GM19240 (cell line): Measurements from ENCODE around the gene HCN2.
A peak's percentile ranks its signal among the peaks of the same experiment; 100 is the strongest.

ENCODE experiments used
- DNase-seq: peaks from one replicate; pipeline ENCODE4 v3.0.0; 2011; ENCODE audit warnings: low spot score; ENCODE audit not compliant: insufficient read length

Gene HCN2

GRCh38 chr19:634975-635652, 45.4 kb downstream of the HCN2 start:
- DNase-seq = no peak

DNA sequence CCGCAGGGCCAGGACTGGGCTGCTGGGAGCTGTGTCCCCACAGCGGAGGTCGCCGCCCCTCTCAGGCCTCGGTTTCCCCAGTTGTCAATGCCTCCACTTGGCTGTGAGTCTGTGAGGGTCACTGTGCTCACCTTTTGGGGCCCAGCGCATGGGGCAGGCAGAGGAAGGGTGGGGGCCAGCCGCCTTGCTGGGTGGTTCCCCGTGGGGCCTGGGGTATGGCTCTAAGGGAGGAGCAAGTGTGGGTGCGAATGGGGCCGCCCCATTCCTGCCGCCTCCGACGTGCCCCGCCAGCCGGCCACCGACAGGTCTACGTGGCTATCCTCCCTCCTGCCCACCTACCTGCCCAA, 49.2 kb downstream of the HCN2 start:
- no peak for DNase-seq

DNA sequence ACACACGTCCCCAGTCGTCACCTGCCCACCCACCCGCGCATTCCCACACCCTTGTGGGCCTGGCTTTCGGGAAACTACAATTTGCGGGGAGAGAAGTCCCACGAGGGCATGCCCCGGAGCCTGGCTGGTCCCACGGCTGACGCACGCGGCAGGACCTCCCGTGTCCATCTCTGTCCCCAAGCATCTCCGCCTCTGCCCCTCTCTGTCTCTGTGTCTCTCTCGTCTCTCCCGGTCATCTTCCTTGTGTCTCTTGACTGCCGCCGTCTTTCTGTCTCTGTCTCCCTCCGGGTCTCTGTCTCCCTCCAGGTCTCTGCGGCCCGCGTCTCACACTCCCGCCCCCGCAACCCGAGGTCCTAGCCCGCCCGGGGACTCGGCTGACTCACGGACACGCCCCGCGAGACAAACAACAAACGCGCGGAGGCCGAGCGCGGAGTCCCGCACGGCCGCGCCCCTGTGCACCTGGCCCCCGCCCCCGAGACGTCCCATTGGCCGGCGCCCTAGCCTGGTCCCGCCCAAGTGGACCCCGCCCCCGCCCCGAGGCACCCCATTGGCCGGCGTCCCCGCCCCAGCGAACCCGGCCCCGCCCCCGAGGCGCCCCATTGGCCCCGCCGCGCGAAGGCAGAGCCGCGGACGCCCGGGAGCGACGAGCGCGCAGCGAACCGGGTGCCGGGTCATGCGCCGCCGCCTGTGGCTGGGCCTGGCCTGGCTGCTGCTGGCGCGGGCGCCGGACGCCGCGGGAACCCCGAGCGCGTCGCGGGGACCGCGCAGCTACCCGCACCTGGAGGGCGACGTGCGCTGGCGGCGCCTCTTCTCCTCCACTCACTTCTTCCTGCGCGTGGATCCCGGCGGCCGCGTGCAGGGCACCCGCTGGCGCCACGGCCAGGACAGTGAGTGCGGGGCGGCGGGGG, 49.8 kb downstream of the HCN2 start, which contains the start of gene FGF22:
Gene FGF22, plus strand, starts transcription at position 627 of the 908 bp plus-strand sequence. Its CDS starts 47 bp downstream, at position 674.
- DNase-seq = peak; percentile 96

GRCh38 chr19:640161-640558, 50.5 kb downstream of the HCN2 start:
- no peak for DNase-seq

DNA sequence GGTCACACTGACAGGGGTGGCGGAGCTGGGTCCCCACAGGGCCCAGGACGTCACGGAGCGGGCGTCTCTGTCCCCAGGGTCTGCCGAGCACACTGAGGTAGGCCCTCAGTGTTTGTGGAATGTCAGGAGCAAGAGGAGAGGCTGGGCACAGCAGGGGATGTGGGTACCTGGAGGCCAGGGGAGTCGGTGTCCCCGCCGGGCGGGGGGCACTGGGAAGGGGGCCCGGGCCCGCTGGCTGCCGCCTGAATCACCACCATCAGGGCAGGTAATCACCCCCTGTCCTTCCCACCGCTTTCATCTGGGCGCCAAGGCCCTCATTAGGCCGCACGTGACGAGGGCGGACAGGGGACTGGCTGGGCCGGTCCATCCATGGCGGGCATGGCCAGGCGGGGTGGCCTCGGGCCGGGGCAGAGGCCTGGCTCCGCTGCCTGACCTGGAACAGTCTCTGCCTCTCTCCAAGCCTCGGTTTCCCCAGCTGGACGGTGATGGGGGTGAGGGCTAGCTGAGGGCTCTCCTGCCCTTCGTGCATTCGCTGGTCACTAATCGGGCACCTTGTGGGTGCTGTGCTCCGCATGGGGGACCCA, 51.0 kb downstream of the HCN2 start:
- no peak for DNase-seq

GRCh38 chr19:641702-642101, 52.0 kb downstream of the HCN2 start:
- no peak for DNase-seq

- DNase-seq = no peak
These were observed 53.4 kb downstream of the HCN2 start for GRCh38 chr19:642767-643727.

DNA sequence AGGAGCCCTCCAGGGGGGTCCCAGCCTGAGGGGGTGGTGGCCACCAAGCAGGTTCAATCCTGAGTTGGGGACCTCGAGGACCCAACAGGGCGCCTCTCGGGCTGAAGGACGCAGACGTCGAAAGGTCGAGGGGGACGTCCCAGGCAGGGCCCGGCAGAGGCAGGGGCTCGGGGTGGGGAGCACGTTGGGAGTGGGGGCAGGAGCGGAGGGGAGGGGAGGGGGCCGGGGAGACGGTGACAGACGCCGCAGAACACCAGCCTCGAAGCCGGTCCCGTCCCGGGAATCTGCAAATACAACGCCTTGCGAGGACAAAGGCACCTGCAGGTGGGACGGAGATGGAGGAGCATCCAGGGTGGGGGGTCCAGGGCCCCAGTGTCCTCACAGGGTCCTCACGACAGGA, 54.1 kb downstream of the HCN2 start:
- DNase-seq = no peak

GRCh38 chr19:644363-644762, 54.7 kb downstream of the HCN2 start:
- no peak for DNase-seq

GRCh38 chr19:644789-645188, 55.1 kb downstream of the HCN2 start:
- DNase-seq = no peak

DNA sequence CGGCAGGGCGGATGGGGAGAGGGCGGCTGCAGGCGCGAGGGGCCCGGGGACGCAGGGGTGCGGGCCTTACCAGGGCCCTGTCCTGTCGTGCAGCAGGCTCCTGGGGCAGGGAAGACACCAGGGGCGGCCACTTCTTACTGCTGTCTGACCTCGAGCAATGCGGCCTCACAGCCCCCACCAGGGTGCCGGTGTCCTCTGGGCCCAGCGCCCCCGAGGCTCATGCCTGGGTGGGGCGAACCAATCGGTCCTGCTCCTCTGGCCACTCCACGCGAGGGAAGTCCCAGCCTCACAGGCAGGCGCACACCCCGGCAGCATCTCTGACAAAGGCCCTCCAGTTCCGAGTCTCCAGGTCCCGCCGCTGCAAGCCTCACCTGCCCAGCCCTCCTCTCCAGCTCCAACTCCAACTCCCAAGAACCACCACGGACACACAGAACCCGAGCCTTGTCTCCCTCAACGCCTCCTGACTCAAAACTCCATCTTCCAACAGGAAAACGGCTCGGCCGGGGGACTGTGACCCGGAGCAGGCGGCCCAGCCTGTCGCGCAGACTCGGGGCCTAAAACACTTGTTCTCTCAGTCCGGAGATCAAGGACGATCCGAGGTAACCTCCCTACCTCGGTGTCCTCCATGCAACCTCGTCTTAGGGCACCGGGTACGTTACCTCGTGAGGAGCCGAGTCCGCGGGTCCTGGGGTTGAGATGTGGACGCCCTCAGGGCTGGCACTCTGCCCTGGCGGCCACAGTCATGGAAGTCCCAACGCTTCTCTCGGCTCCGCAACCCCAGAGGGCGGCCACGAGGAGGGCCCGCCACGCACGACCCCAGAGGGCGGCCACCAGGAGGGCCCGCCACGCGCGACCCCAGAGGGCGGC, 56.5 kb downstream of the HCN2 start:
- DNase-seq = no peak

DNA sequence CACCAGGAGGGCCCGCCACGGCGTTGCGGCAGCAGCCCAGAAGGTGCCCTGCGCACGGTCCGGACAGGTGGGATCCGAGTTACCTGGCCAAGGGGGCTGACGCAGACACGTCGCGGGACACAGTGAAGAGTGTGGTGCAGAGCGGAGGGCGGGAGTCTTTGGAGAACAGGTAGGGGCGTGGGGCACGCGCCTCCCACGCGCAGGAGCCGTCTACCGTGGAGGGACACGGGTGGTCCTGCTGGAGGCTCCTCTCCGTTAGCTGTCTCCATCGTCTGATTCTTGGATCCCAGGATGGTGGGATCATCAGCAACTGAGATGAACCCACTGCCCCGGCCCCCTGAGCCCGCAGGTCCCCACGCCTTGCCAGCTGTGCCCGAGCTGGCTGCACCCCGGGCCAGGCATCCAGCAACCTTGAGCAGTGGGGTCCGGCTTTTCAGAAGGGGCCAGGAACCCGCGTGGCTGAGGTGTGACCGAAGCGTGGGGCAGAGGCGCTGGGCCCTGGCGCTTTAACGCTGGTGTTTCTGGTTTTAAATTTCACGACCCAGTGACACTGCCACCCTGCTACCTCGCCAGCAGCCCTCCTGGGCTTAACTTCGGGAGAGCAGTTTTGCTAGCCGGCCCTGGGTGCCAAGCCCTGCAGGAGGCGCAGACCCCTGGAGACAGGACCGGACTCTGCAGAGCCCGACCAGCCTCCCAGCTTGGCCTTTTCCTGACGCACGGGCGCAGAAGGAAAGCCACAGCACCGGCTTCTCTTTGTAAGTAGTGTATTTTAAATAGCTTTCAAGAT, 57.3 kb downstream of the HCN2 start:
- DNase-seq = no peak

GRCh38 chr19:647566-648284, 58.0 kb downstream of the HCN2 start:
- DNase-seq = no peak

DNA sequence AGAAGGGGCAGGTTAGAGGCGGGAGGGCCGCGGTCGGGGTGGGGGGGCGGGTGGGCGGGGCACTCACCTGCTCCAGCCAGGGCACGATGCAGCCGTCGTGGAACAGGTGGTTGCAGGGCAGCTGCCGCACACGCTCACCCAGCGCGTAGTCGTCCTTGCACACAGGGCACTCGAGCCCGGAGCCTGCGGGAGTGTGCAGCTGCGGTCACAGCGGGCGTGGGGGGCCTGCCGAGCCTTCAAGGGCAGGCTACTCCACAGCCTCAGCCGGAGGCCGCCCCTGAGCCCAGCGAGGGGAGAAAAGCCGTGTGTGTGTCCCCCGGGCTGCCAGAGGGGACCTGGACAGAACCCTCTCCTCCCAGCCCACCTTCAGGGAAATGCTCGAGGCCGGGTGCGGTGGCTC, 58.6 kb downstream of the HCN2 start:
- no peak for DNase-seq

- no peak for DNase-seq
These were observed 59.5 kb downstream of the HCN2 start for GRCh38 chr19:648904-649801.

DNA sequence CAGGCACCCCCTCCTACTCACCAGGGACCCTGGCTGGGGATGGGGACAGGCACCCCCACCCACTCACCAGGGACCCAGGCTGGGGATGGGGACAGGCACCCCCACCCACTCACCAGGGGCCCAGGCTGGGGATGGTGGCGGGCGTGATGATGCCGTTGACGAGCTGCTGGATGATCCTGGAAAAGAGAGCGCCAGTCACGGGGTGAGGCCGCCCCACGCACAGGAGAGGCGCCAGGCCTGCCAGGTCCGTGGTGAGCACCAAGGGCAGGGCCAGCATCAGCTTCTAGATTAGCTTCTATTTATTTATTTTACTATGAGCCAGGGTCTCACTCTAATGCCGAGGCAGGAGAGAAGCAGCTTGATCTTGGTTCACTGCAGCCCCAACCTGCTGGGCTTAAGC, 60.4 kb downstream of the HCN2 start:
- no peak for DNase-seq

DNA sequence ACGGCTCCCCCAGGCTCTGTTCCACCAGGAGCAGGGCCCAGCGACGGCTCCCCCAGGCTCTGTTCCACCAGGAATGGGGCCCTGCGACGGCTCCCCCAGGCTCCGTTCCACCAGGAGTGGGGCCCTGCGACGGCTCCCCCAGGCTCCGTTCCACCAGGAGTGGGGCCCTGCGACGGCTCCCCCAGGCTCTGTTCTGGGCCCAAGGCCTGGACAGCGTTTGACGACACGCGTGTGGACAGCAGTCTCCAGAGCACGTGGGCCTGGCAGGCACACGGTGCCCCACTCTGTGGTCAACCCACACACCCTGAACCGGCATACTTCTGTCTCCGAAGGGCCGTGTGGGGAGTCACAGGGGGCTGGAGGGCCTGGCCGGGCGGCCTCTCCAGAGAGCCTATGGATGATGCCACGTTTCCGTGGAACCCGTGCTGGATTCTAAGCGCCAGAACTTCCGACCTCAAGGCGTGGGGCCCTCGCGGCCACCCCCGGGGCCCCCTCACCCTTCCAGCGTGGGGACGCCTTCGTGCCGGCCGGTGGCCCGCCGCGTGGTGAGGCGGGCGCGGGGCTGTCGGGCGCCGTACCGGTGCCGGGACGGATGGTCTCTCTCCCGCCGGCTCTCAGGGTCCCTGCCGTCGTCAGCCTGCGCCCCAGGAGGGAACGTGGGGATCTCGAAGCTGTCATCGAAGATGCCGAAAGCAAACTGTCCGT, 61.6 kb downstream of the HCN2 start:
- no peak for DNase-seq
